Esophagus squamous epithelium (tissue), 5 donors: ENCODE measurements around the gene ARRB1. TPM values are rescaled to one million over a fixed set of nuclear protein-coding genes. Genes with fewer than 3 reads are reported as not detected.

Source experiments
- DNase-seq: peaks from one replicate; lab custom pipeline; 2025; lab: John Stamatoyannopoulos, UW
- H3K27ac ChIP-seq, 4 donors: fragments of 200-600 bp; sonication (generic); one replicate each; pipeline ENCODE4 v1.5.1; 2016 to 2019; ENCODE audit warnings: mild to moderate bottlenecking in 1 of 4
- H3K27me3 ChIP-seq, 4 donors: fragments of 200-600 bp; sonication (generic); 1 replicate in 3 of 4; 2 replicates in 1 of 4; pipeline versions ENCODE4 v1.5.1 to v1.6.0; 2017 to 2021; ENCODE audit warnings: antibody characterized with exemption in 1 of 4
- H3K36me3 ChIP-seq, 3 donors: fragments of 200-600 bp; sonication (generic); one replicate each; pipeline ENCODE4 v1.5.1; 2016 to 2019
- H3K4me1 ChIP-seq, 3 donors: fragments of 200-600 bp; sonication (generic); one replicate each; pipeline ENCODE4 v1.5.1; 2017 to 2019
- H3K4me3 ChIP-seq, 4 donors: fragments of 200-600 bp; sonication (generic); 1 replicate in 3 of 4; 2 replicates in 1 of 4; pipeline ENCODE4 v1.5.1; 2016 to 2019; ENCODE audit warnings: mild to moderate bottlenecking in 2 of 4, moderate library complexity in 1 of 4
- H3K9me3 ChIP-seq, 3 donors: fragments of 200-600 bp; sonication (generic); one replicate each; pipeline ENCODE4 v1.5.1; 2016 to 2019
- POLR2A ChIP-seq, 4 donors: fragments of 450-650 bp; IDR thresholded peaks; one replicate each; pipeline ENCODE4 v1.6.1; 2017; ENCODE audit warnings: antibody characterized with exemption in 4 of 4, mild to moderate bottlenecking in 4 of 4, moderate library complexity in 3 of 4
- WGBS, 2 donors: methylation state at CpG; one replicate each; pipeline ENCODE4 v1.1.5; 2018; 5-methylcytosine and 5-hydroxymethylcytosine counted together
- intact Hi-C: fragments of 100-400 bp; cut with DNase I; formaldehyde crosslinking; loops from one replicate; pipeline ENCODE4 v1.15.0; 2022
- total RNA-seq, 4 donors: library from RNA; depleted of rRNA; stranded (reverse); fragments of >200 nt; gene quantifications; one replicate each; pipeline ENCODE4 v1.1.0, GENCODE V29; 2016
- TF ChIP-seq, protein P1 (sequence below), 6 experiments: fragments of 450-650 bp in 4 of 6; fragments of 200-600 bp in 2 of 6; sonication (generic) in 2 of 6; IDR thresholded peaks; one replicate each; pipeline ENCODE4 v1.5.1; 2016 to 2019; ENCODE audit warnings: antibody characterized with exemption in 6 of 6, mild to moderate bottlenecking in 4 of 6, moderate library complexity in 4 of 6
- donor health status: DM: yes; HTN: yes; CAD: no.

The ARRB1 gene
- total RNA-seq, 4 donors from 2014 or later: 9.6 to 24.8 (median 17.8) TPM

DNA sequence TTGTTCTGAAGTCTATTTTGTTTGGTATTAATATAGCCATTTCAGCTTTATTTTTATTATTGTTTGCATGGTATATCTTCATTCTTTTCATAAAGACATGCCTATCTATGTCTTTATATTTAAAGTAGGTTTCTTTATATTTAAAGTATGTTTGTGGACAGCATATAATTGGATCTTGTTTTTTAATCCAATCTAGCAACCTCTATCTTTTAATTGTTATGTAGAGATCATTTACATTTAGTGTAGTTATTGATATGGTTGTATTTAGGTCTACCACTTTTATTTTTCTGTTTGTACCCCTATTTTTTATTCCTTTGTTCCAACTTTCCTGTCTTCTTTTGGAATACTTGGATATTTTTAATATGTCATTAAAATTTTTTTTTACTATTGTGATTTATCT lies 97.1 kb downstream of the ARRB1 start:
- no peaks in the 10 kb centered on the region for H3K36me3 ChIP-seq
- H3K4me3 ChIP-seq: no peak overlapping the region
- peaks cover 0 to 13% (median 0%) of the 10 kb centered on the region in 4 donors for H3K27me3 ChIP-seq
- peaks cover 0 to 6% (median 6%) of the 10 kb centered on the region in 3 donors for H3K9me3 ChIP-seq
- intact Hi-C loops: no loop called here
- no peak overlapping the region for H3K27ac ChIP-seq
- TF ChIP-seq POLR2A (IDR thresholded peaks at IDR 0.05): no peak
- TF ChIP-seq, protein P1, sequence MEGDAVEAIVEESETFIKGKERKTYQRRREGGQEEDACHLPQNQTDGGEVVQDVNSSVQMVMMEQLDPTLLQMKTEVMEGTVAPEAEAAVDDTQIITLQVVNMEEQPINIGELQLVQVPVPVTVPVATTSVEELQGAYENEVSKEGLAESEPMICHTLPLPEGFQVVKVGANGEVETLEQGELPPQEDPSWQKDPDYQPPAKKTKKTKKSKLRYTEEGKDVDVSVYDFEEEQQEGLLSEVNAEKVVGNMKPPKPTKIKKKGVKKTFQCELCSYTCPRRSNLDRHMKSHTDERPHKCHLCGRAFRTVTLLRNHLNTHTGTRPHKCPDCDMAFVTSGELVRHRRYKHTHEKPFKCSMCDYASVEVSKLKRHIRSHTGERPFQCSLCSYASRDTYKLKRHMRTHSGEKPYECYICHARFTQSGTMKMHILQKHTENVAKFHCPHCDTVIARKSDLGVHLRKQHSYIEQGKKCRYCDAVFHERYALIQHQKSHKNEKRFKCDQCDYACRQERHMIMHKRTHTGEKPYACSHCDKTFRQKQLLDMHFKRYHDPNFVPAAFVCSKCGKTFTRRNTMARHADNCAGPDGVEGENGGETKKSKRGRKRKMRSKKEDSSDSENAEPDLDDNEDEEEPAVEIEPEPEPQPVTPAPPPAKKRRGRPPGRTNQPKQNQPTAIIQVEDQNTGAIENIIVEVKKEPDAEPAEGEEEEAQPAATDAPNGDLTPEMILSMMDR (IDR thresholded peaks at IDR 0.05): no peak
- no peak for DNase-seq
- H3K4me1 ChIP-seq: no peaks in the 10 kb centered on the region

DNA sequence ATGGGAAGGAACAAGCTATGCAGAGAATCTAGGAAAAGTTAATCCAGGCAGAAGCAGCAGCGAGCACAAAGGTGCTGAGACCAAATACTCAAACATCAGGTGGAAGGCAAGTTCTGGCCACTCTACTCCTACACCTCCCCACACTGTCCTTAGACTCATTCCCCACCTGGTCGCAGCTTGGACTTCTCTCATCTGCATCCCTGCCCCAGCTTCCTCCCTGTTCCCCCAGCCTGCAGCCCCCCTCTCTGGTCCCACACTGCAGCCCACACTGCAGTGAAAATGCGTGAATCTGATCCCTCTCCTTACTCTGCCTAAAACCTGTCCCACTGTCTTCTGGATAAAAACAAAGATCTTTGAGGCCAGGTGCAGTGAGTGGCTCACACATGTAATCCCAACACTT lies 101.8 kb downstream of the ARRB1 start:
- H3K4me1 ChIP-seq: no peaks in the 10 kb centered on the region
- no peak for TF ChIP-seq POLR2A (IDR thresholded peaks at IDR 0.05)
- TF ChIP-seq, protein P1 (IDR thresholded peaks at IDR 0.05): no peak
- H3K27ac ChIP-seq: no peak overlapping the region
- H3K36me3 ChIP-seq: no peaks in the 10 kb centered on the region
- DNase-seq: no peak
- intact Hi-C loops: loop anchor here (5.0 to 10.0 kb wide), 3 partner anchors 107 to 325 kb away; no protein-coding TSS in a partner anchor
- H3K9me3 ChIP-seq: peaks cover 0 to 6% (median 6%) of the 10 kb centered on the region in 3 donors
- WGBS, 2 donors: 47% methylated on average over 3 of the region's 3 CpGs
- H3K27me3 ChIP-seq: peaks cover 0 to 24% (median 0%) of the 10 kb centered on the region in 4 donors
- H3K4me3 ChIP-seq: no peak overlapping the region

DNA sequence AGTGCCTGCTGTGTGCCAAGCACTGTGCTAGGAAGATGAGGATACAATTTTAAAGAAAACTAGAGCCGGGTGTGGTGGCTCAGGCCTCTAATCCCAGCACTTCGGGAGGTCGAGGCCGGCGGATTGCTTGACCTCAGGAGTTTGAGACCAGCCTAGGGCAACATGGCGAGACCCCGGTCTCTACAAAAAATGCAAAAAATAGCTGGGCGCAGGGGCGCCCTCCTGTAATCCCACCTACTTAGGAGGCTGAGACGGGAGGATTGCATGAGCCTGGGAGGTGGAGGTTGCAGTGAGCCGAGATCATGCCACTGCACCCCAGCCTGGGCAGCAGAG lies 102.6 kb downstream of the ARRB1 start:
- intact Hi-C loops: loop anchor here (5.0 to 10.0 kb wide), 3 partner anchors 107 to 324 kb away; no protein-coding TSS in a partner anchor
- Histone ChIP-seq H3K9me3 (peaks cover 0 to 6% (median 6%) of the 10 kb centered on the region in 3 donors), H3K4me1 (no peaks in the 10 kb centered on the region), H3K27ac (no peak overlapping the region), H3K36me3 (no peaks in the 10 kb centered on the region), H3K27me3 (peaks cover 0 to 32% (median 0%) of the 10 kb centered on the region in 4 donors), H3K4me3 (no peak overlapping the region)
- no peak for DNase-seq
- TF ChIP-seq, protein P1 (IDR thresholded peaks at IDR 0.05): no peak
- TF ChIP-seq POLR2A (IDR thresholded peaks at IDR 0.05): no peak
- WGBS, 2 donors: 37 to 41% methylated on average over 10 to 11 of the region's 11 CpGs

DNA sequence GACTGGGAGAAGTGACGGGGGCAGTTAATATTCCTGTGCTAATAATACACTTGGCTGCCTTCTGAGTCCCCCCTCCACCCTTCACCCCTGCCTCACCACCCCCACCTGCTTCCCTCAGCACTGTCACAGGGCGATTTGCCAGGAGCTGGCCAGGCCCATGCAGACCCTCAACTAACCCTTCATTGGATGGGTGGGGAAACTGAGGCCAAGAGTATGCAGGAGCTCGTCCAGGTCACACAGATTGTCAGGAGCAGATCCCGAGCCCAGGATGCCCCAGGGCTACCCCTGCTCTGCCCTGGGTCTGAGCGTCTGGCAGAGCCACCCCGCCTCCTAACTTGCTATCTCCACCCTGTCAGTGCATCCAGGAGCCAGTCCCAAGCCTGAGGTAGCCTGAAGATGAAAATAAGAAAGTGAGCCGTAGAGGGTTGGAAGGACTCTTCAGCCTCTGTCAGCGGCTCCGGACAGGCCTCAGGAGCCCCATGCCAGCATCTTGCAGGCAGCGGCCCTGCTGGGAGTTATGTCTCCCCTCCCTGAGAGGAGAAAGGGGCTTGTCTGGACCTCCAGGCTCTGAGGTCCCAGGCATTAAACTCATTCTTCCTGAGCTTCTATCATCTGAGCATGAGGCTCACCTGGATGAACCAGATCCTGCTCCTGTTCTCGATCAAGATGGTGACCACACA lies 104.7 kb downstream of the ARRB1 start:
- DNase-seq: no peak
- intact Hi-C loops: loop anchor here (5.0 to 10.0 kb wide), 3 partner anchors 105 to 322 kb away; no protein-coding TSS in a partner anchor
- H3K9me3 ChIP-seq: no peaks in the 10 kb centered on the region
- H3K27me3 ChIP-seq: peaks cover 4 to 50% (median 5%) of the 10 kb centered on the region in 4 donors
- H3K4me3 ChIP-seq: no peak overlapping the region
- no peak overlapping the region for H3K27ac ChIP-seq
- 69 to 79% methylated on average over 2 to 6 of the region's 11 CpGs for WGBS, 2 donors
- no peaks in the 10 kb centered on the region for H3K36me3 ChIP-seq
- TF ChIP-seq POLR2A (IDR thresholded peaks at IDR 0.05): no peak
- TF ChIP-seq, protein P1 (IDR thresholded peaks at IDR 0.05): no peak
- H3K4me1 ChIP-seq: peaks cover 0 to 7% (median 4%) of the 10 kb centered on the region in 3 donors

DNA sequence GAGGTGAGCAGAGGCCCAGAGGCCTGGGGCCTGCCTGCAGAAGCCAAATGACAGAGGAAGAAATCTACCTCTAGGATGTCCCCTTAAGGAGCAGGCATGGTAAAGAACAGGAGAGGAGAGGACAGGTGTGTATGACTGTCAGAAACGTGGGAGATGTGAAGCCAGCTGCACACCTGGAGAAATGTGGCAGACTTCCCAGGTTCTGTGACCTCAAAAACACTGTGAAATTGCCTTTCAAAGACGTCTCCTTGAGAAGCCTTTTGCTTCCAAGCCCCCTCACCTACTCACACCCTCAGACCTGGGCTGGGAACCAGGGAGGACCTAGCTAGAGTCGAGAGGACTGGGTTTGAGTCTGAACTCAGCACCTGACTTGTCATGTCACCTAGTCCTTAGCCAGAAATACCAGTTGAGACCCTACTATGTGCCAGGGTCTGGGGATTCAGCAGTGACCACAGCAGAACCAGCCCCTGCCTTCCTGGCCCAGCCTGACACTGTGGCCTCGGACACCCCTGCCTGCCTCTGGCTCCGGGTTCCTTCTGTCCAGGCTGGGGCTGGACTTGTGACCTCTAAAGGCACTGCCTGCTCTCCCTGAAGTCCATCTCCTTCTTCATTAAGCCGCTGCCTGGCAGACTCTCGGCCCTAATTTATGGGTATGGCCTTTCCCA lies 105.3 kb downstream of the ARRB1 start:
- no peak overlapping the region for H3K4me3 ChIP-seq
- intact Hi-C loops: loop anchor here (5.0 to 10.0 kb wide), 3 partner anchors 104 to 321 kb away; no protein-coding TSS in a partner anchor
- 44 to 57% methylated on average over 5 to 6 of the region's 7 CpGs for WGBS, 2 donors
- H3K4me1 ChIP-seq: peaks cover 0 to 12% (median 11%) of the 10 kb centered on the region in 3 donors
- peaks cover 4 to 55% (median 5%) of the 10 kb centered on the region in 4 donors for H3K27me3 ChIP-seq
- no peaks in the 10 kb centered on the region for H3K36me3 ChIP-seq
- TF ChIP-seq, protein P1 (IDR thresholded peaks at IDR 0.05): no peak
- no peak for TF ChIP-seq POLR2A (IDR thresholded peaks at IDR 0.05)
- no peak for DNase-seq
- H3K27ac ChIP-seq: no peak overlapping the region
- no peaks in the 10 kb centered on the region for H3K9me3 ChIP-seq
